NCI-H748 (cell line): ENCODE measurements around the gene NKRF.

Experiments
- DNase-seq: peaks from one replicate; lab custom pipeline; 2025; ENCODE audit not compliant: unreplicated experiment; lab: John Stamatoyannopoulos, UW

Gene NKRF

GRCh38 chrX:119614776-119615175, 8.6 kb upstream of the NKRF start:
- no peak for DNase-seq

- no peak for DNase-seq
Measured at GRCh38 chrX:119607018-119607389, 780 bp upstream of the NKRF start.

- DNase-seq, result peak; percentile 69
Measured at GRCh38 chrX:119605464-119606279, 552 bp downstream of the NKRF start.

GRCh38 chrX:119604766-119605463, 1.3 kb downstream of the NKRF start:
- DNase-seq, result peak; percentile 57

- no peak for DNase-seq
Measured at GRCh38 chrX:119602701-119603255, 3.4 kb downstream of the NKRF start.

- DNase-seq, result no peak
Measured at GRCh38 chrX:119589810-119590209, 16.4 kb downstream of the NKRF start.

- DNase-seq, result no peak
Measured at GRCh38 chrX:119583431-119584059, 22.7 kb downstream of the NKRF start.

GRCh38 chrX:119579414-119579813, 26.8 kb downstream of the NKRF start:
- no peak for DNase-seq

- peak; percentile 96 for DNase-seq
Measured at GRCh38 chrX:119574394-119575266, 31.6 kb downstream of the NKRF start, which contains the start of gene UBE2A. Gene UBE2A, plus strand, starts transcription at chrX:119574563. Its CDS starts 149 bp downstream, at chrX:119574712.

- peak; percentile 60 for DNase-seq
Measured at GRCh38 chrX:119573840-119574393, 32.3 kb downstream of the NKRF start.

GRCh38 chrX:119573222-119573621, 33.0 kb downstream of the NKRF start:
- no peak for DNase-seq

- DNase-seq, result no peak
Measured at GRCh38 chrX:119570351-119570835, 35.8 kb downstream of the NKRF start.

GRCh38 chrX:119565107-119565663, 41.0 kb downstream of the NKRF start, which contains the start of gene STEEP1:
Gene STEEP1, minus strand, starts transcription at chrX:119565409. Its CDS starts 54 bp downstream, at chrX:119565355.
- DNase-seq, result peak; percentile 98

- DNase-seq, result no peak
Measured at GRCh38 chrX:119552508-119552907, 53.7 kb downstream of the NKRF start.

- DNase-seq, result no peak
Measured at GRCh38 chrX:119549327-119550016, 56.8 kb downstream of the NKRF start.

GRCh38 chrX:119541188-119541587, 65.0 kb downstream of the NKRF start:
- no peak for DNase-seq

- DNase-seq, result no peak
Measured at GRCh38 chrX:119539872-119540271, 66.4 kb downstream of the NKRF start.
